Lung microvascular endothelial cell (primary cell): ENCODE measurements around the gene RASD1. TPM values are rescaled to one million over a fixed set of nuclear protein-coding genes. Genes with fewer than 3 reads are reported as not detected.

ENCODE experiments used
- DNase-seq, 2 donors: peaks; one replicate each; pipeline versions ENCODE4 v3.0.0 to v3.0.0-alpha.2; 2010; ENCODE audit warnings: low read depth in 2 of 2
- total RNA-seq: library from RNA; depleted of rRNA; stranded (reverse); fragments of >200 nt; gene quantifications from 2 replicates; pipeline ENCODE4 v1.2.1, GENCODE V29; 2014

The RASD1 gene
- 2.6 and 3.8 TPM in 2 replicates for total RNA-seq

- DNase-seq = peak; percentile 88 to 91
Observed at GRCh38 chr17:17496189-17497064, at the start of gene RASD1. Gene RASD1 (minus strand): TSS chr17:17496395. CDS start chr17:17496181, 214 bp downstream.

- no peak for DNase-seq
Observed at GRCh38 chr17:17545984-17546383, 49.8 kb upstream of the RASD1 start.

GRCh38 chr17:17545031-17545820, 49.0 kb upstream of the RASD1 start:
- DNase-seq = no peak

- DNase-seq = no peak
Observed at GRCh38 chr17:17542906-17543635, 46.9 kb upstream of the RASD1 start.

GRCh38 chr17:17541640-17542001, 45.4 kb upstream of the RASD1 start:
- no peak for DNase-seq

GRCh38 chr17:17540935-17541639, 44.9 kb upstream of the RASD1 start:
- DNase-seq = no peak

- no peak for DNase-seq
Observed at GRCh38 chr17:17540278-17540906, 44.2 kb upstream of the RASD1 start.

GRCh38 chr17:17539591-17539990, 43.4 kb upstream of the RASD1 start:
- no peak for DNase-seq

- peak in 1 of 2 donors; percentile 83 for DNase-seq
Observed at GRCh38 chr17:17538417-17539391, 42.5 kb upstream of the RASD1 start.

GRCh38 chr17:17537311-17538099, 41.3 kb upstream of the RASD1 start:
- no peak for DNase-seq

- DNase-seq = no peak
Observed at GRCh38 chr17:17536702-17537101, 40.5 kb upstream of the RASD1 start.

GRCh38 chr17:17535957-17536356, 39.8 kb upstream of the RASD1 start:
- DNase-seq = peak in 1 of 2 donors; percentile 44

- peak in 1 of 2 donors; percentile 17 for DNase-seq
Observed at GRCh38 chr17:17533901-17534441, 37.8 kb upstream of the RASD1 start.

- DNase-seq = peak in 1 of 2 donors; percentile 95
Observed at GRCh38 chr17:17532991-17533390, 36.8 kb upstream of the RASD1 start.

- no peak for DNase-seq
Observed at GRCh38 chr17:17531156-17531555, 35.0 kb upstream of the RASD1 start.

GRCh38 chr17:17528696-17529652, 32.8 kb upstream of the RASD1 start:
- DNase-seq = no peak

- DNase-seq = no peak
Observed at GRCh38 chr17:17527956-17528500, 31.8 kb upstream of the RASD1 start.
